T-helper 2 cell treated with Interferon-gamma antibody and Interleukin-4, amounts not matched to agents 5 μg/mL and 100 μg/mL, for 36 hours (primary cell): ENCODE measurements around the gene ALS2.
"Not testable (repeated sequence)": the region's sequence is repeated elsewhere in the genome, so short reads cannot be mapped to it uniquely, and the experiment has no call there.

Source experiments
- DNase-seq: peaks from one replicate; pipeline ENCODE4 v3.0.0; 2021; ENCODE audit warnings: low spot score
- H3K27ac Mint-ChIP-seq: one replicate; pipeline ENCODE4 v1.8.0; 2021; ENCODE audit warnings: mild to moderate bottlenecking, mixed read lengths
- H3K27me3 Mint-ChIP-seq: one replicate; pipeline ENCODE4 v1.8.0; 2021; ENCODE audit warnings: low read depth, mixed read lengths
- H3K36me3 Mint-ChIP-seq: one replicate; pipeline ENCODE4 v1.8.0; 2021; ENCODE audit warnings: low read depth, mixed read lengths
- H3K4me1 Mint-ChIP-seq: one replicate; pipeline ENCODE4 v1.8.0; 2021; ENCODE audit warnings: low read depth, mixed read lengths
- H3K4me3 Mint-ChIP-seq: one replicate; pipeline ENCODE4 v1.8.0; 2022; ENCODE audit warnings: mild to moderate bottlenecking, moderate library complexity, mixed read lengths
- H3K9me3 Mint-ChIP-seq: one replicate; pipeline ENCODE4 v1.8.0; 2021; ENCODE audit warnings: mixed read lengths

ALS2 gene

DNA sequence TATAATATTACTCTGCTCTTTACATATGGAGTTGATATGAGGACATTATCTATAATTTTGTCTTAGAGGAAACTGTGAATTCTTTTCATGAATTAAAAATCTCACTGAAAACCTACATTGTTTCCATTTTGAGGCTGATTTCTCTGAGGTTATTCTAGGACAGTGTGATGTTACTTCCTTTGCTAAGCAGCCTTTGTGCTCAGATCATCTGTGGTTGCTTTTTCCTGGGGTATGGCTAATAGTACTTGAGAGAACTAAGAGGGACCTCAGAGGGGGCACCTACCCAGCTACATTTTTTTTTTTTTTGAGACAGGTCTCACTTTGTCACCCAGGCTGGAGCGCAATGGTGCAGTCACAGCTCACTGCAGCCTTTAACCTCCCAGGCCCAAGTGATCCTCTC lies 73.6 kb downstream of the ALS2 start:
- Mint-ChIP-seq H3K27ac (no peak overlapping the region), H3K27me3 (no peaks in the 10 kb centered on the region), H3K4me1 (no peaks in the 10 kb centered on the region), H3K9me3 (no peaks in the 10 kb centered on the region), H3K36me3 (peaks cover 3% of the 10 kb centered on the region), H3K4me3 (no peak overlapping the region)
- DNase-seq, result no peak

DNA sequence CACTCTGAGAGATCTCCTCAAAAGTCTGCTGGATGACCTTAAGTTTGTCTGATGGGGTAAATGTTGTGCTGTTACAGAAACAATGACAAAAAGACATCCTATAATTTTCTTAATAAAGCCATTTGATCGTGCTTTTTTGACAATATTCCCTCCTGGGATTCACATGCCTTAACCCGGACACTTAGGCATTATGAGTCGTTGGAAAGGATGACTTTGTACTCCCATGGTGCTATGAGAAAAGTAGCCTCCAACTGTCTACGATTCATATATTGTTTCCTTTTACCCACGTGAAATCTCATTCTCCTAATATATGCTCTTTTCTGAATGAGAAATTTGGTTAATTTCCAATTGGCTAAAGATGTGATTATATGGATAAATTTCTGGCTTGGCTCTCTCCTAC lies 76.2 kb downstream of the ALS2 start:
- Mint-ChIP-seq H3K4me1 (no peaks in the 10 kb centered on the region), H3K27me3 (no peaks in the 10 kb centered on the region), H3K36me3 (peaks cover 3% of the 10 kb centered on the region), H3K27ac (no peak overlapping the region), H3K9me3 (no peaks in the 10 kb centered on the region), H3K4me3 (no peak overlapping the region)
- no peak for DNase-seq

DNA sequence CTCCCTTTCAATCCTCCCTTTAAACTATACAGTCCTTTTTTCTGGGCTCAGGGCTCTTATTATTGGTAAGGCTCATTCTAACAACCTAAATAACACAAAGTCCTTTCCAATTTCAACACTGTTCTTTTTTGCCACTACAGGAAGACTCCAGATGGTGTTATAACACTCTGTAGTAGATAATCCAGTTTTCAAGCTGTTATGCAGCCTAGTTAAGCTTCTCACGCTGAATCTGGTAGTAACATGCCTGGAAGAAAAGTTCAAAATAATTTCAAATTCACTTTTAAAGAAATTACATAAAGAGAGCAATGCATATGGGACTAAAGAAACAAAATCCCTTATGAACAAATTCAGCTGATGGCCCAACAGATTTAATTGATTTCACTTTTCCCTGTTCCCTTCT lies 79.1 kb downstream of the ALS2 start:
- Mint-ChIP-seq H3K4me3 (no peak overlapping the region), H3K4me1 (peaks cover 2% of the 10 kb centered on the region), H3K27ac (no peak overlapping the region), H3K9me3 (no peaks in the 10 kb centered on the region), H3K27me3 (no peaks in the 10 kb centered on the region), H3K36me3 (peaks cover 3% of the 10 kb centered on the region)
- no peak for DNase-seq

DNA sequence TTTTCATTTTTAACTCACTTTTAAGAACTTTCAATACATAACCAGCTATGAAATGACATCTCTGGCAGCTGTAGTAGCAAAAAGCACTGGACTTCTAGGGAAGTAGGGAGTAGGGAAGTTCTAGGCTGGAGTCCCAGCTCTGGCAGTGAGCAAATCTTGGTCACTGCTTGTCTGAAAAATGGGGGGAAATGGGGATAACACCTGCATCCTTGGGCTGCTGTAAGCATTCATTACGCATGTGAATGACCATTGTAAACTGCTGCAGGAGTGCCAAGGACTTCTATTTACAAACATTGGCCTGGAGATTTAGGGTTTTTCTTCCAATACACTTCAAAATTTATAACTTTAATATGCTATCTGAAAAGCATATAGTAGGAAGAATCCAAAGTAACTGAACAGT lies 81.3 kb downstream of the ALS2 start:
- no peak for DNase-seq
- peaks cover 3% of the 10 kb centered on the region for H3K36me3 Mint-ChIP-seq
- H3K27ac Mint-ChIP-seq, result no peak overlapping the region
- H3K4me1 Mint-ChIP-seq, result peaks cover 2% of the 10 kb centered on the region
- no peaks in the 10 kb centered on the region for H3K27me3 Mint-ChIP-seq
- H3K9me3 Mint-ChIP-seq, result no peaks in the 10 kb centered on the region
- H3K4me3 Mint-ChIP-seq, result no peak overlapping the region

DNA sequence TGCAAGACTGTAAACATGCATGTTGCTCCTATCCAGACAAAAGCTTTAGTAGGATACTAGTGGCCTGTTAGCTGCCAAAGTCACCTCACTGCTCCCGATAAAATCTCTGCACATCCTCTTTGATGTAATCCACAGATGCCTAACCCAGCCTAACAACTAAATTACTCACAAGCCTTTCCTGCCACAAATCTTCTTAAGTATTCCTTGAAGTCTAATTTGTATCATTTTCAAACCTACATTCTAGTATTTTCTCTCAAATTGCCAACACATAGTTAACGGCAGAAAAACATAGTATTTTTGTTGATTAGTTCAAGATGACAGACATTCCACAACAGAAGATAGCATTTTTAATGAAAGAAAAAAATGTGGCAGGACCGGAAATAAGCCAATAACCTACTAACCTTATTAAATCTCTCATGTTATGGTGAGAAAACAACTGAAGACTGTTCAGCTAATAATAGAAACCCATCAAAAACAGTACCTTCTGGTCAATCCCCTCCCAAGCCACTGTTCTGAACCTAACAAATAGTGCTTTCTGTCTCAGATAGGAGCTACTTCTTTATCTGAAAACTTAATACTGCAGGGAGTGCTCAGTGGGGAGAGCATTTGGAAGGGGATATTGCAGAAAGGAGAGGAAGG lies 82.0 kb downstream of the ALS2 start, which contains the start of gene MPP4:
Gene MPP4 (minus strand): TSS at position 57 of the 639 bp plus-strand sequence. CDS start 4,690 bp downstream, outside the sequence.
- Mint-ChIP-seq H3K27ac (no peak within 1 kb of the TSS), H3K36me3 (peaks cover 3% of the 10 kb centered on the region), H3K4me3 (no peak within 1 kb of the TSS), H3K4me1 (peaks cover 2% of the 10 kb centered on the region), H3K27me3 (no peaks in the 10 kb centered on the region), H3K9me3 (no peaks in the 10 kb centered on the region)
- no peak for DNase-seq

DNA sequence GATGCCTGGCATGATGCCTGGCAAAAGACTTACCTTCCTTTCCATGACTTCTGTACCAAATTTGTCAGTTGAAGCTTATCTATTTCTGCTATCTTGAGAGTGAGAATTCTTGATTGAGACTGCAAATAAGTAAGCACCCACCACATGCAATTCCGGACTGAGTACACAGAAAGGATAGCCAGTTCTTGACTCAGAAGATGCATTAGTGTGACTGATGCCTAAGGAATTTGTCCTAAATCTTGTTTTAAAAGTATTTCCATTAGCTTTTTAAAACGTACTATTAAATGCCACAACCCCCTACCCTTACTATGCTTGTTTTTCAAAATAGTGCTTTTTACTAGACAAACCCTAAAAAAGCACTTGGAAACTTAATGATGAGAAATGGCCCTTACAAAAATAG lies 82.8 kb downstream of the ALS2 start:
- H3K4me3 Mint-ChIP-seq, result no peak overlapping the region
- no peak for DNase-seq
- no peaks in the 10 kb centered on the region for H3K27me3 Mint-ChIP-seq
- peaks cover 2% of the 10 kb centered on the region for H3K4me1 Mint-ChIP-seq
- no peak overlapping the region for H3K27ac Mint-ChIP-seq
- H3K9me3 Mint-ChIP-seq, result no peaks in the 10 kb centered on the region
- H3K36me3 Mint-ChIP-seq, result peaks cover 2% of the 10 kb centered on the region

DNA sequence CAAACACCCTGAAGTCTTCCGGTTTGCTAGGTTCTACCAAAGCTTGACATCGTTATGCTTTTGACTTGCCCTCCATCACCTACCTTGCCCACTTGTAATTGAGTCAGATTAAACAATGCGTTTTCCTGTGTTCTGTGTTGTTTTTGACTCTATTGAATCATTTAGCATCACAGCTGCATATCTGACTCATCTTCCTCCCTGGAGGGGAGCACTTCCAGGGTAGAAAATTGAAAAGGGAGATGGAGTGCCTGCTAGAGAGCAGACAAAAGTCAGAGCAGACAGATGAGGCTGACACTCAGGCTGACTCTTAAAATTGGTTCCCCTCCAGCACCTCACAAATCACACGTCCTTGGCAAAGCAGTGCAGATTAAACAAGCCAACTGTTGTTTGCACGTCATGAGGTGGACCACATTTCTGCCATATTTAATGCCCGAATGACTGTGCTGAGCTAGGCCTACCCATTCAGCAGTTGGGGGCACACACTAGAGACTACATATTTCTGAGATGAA lies 84.5 kb downstream of the ALS2 start:
- Mint-ChIP-seq H3K36me3 (peaks cover 2% of the 10 kb centered on the region), H3K4me3 (no peak overlapping the region), H3K27me3 (no peaks in the 10 kb centered on the region), H3K4me1 (peaks cover 2% of the 10 kb centered on the region), H3K9me3 (no peaks in the 10 kb centered on the region), H3K27ac (no peak overlapping the region)
- no peak for DNase-seq

DNA sequence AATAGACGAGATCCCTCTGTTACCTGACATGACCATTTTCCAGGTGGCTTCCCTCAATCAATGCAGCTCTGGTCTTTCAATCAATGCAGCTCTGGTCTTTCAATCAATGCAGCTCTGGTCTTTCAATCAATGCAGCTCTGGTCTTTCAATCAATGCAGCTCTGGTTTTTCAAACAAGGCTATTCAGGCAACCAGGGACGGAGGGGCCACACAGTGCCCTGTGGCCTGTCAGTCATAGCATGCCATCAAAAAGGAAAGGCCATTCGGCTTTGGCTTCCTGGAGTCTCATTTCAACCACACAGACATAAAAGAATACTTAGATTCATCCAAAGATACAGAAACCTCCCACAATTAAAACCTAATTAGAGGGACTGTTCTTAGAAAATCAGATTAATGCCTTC lies 95.6 kb downstream of the ALS2 start:
- Mint-ChIP-seq H3K36me3 (no peaks in the 10 kb centered on the region), H3K4me3 (no peak overlapping the region), H3K9me3 (no peaks in the 10 kb centered on the region), H3K27me3 (peaks cover 25% of the 10 kb centered on the region), H3K4me1 (no peaks in the 10 kb centered on the region), H3K27ac (no peak overlapping the region)
- no peak for DNase-seq

DNA sequence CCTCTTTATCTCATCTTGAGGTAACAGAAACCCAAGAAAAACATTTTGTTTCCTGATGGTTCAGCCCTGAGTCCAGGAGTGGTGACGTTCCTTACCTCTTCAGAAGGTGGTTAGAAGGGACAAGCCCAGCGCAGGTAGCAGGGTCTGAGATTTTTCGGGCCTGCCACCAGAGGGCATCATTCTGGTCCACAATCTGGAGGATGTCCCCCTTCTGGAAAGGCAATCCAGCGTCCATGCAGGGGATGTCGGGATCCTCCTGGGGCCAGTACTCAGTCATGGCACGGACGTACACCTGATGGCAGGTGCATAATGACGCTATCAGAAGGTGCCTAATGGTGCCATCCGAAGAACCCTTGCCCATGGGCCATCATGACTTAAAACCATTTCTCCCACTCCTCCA lies 100.0 kb downstream of the ALS2 start:
- no peaks in the 10 kb centered on the region for H3K4me1 Mint-ChIP-seq
- H3K4me3 Mint-ChIP-seq, result no peak overlapping the region
- peaks cover 14% of the 10 kb centered on the region for H3K27me3 Mint-ChIP-seq
- H3K27ac Mint-ChIP-seq, result no peak overlapping the region
- H3K36me3 Mint-ChIP-seq, result no peaks in the 10 kb centered on the region
- no peaks in the 10 kb centered on the region for H3K9me3 Mint-ChIP-seq
- DNase-seq, result no peak

DNA sequence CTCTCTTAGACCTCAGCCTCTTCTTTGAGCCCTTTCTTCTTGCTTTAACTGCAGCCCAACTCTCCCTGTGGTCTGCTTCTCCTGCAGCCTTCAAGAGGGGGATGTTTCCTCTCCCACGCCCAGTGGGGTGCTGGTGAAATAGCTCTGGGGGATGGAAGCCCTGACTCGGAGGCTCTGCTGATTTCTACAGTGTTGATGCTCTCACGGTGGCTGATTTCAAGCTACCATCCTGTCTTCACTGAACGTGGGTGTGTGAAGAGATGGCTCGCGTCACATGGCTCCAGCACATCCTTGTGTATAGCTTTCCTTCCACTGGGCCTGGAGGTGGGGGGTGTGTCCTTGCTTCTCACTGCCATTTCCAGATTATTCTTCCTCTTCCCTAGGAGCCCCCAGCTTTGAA lies 102.3 kb downstream of the ALS2 start:
- Mint-ChIP-seq H3K27me3 (peaks cover 13% of the 10 kb centered on the region), H3K4me1 (no peaks in the 10 kb centered on the region), H3K4me3 (no peak overlapping the region), H3K9me3 (no peaks in the 10 kb centered on the region), H3K36me3 (no peaks in the 10 kb centered on the region), H3K27ac (no peak overlapping the region)
- no peak for DNase-seq

DNA sequence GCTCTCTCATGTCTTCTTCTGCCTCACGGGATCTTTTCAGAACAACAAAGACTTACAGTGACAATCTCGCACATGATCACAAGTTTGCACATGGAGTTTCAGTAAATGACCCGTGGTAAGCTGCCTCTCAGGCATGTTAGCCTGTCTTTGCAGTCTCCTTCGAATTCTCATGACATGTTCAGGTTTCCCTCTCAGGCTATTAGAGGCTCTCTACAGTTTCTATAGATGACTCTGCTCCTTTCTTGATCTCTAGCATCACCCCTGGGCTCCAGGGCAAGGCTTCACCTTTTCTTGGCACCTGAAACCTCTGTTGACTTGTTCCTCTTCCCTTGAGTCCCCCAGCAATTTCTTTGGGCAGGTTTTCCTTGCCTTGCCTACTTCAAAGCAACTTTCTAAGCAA lies 105.3 kb downstream of the ALS2 start:
- Mint-ChIP-seq H3K4me3 (no peak overlapping the region), H3K4me1 (no peaks in the 10 kb centered on the region), H3K27me3 (peaks cover 9% of the 10 kb centered on the region), H3K27ac (no peak overlapping the region), H3K9me3 (no peaks in the 10 kb centered on the region), H3K36me3 (no peaks in the 10 kb centered on the region)
- no peak for DNase-seq

DNA sequence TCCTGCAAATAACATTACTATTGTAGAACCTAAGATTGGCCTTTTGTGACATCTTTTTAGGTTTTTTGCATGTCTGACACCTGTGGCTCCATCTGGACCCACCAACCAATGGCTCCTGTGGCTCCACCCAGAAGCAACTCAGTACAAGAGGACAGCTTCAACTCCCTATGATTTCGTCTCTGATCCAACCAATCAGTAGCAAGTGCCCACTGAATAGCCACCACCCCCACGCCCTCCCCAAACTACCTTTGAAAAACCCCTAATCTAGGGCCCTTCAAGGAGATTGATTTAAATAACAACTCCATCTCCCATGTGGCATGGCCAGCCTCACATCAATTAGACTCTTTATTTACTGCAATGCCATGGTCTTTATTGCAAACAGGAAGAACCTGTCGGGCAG lies 105.9 kb downstream of the ALS2 start:
- Mint-ChIP-seq H3K27me3 (peaks cover 12% of the 10 kb centered on the region), H3K4me1 (no peaks in the 10 kb centered on the region), H3K27ac (no peak overlapping the region), H3K4me3 (no peak overlapping the region), H3K9me3 (no peaks in the 10 kb centered on the region), H3K36me3 (no peaks in the 10 kb centered on the region)
- no peak for DNase-seq

DNA sequence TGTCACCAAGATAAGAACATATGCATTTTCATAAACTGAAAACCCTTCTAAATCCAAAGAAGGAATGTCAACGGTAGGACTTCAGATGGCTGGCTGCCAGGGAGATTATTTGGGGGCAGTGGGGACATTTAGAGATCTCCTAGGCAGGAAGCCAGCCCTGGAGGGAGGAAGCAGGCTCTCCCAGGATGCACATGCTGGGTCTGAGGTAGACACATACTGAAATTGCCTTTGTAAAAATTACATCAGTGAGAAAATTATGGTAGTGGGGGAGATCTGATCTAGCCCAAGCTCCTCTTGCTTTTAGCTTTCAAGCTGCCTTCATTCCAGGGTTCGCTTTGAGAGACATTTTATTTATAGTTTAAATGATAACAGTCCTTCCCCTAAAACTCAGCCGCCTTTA lies 106.4 kb downstream of the ALS2 start:
- DNase-seq, result no peak
- no peak overlapping the region for H3K27ac Mint-ChIP-seq
- H3K4me3 Mint-ChIP-seq, result no peak overlapping the region
- H3K4me1 Mint-ChIP-seq, result no peaks in the 10 kb centered on the region
- H3K36me3 Mint-ChIP-seq, result no peaks in the 10 kb centered on the region
- no peaks in the 10 kb centered on the region for H3K9me3 Mint-ChIP-seq
- peaks cover 13% of the 10 kb centered on the region for H3K27me3 Mint-ChIP-seq

DNA sequence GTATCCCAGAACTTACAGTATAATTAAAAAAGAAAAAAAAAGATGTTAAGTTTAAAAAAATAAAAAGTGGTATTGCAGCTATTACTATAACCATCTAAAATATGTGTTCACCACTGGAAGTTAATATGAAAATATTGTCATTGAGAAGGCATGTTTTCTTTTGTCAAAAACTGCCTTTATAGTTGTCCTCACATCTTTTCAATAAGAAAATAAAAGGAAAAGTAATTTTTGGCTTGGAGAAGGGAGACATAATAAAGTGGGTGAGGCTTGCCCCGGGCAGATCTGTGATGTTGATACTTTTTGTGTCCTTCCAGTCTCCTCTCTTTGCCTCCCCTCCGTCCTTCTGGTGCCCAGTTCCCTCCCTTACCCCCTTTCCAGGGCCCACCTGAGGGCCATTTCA lies 107.2 kb downstream of the ALS2 start:
- DNase-seq, result no peak
- Mint-ChIP-seq H3K36me3 (no peaks in the 10 kb centered on the region), H3K4me3 (no peak overlapping the region), H3K27me3 (peaks cover 13% of the 10 kb centered on the region), H3K9me3 (no peaks in the 10 kb centered on the region), H3K4me1 (no peaks in the 10 kb centered on the region), H3K27ac (no peak overlapping the region)

DNA sequence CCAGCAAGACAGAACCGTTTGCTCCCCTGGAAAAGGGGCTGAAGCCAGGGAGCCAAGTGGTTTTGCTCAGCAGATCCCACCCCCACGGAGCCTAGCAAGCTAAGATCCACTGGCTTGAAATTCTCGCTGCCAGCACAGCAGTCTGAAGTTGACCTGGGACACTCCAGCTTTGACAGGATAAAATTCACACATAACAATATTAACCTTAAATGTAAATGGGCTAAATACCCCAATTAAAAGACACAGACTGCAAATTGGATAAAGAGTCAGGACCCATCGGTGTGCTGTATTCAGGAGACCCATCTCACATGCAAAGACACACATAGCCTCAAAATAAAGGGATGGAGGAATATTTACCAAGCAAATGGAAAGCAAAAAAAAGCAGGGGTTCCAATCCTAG lies 109.5 kb downstream of the ALS2 start:
- H3K4me1 Mint-ChIP-seq, H3K27ac Mint-ChIP-seq, H3K9me3 Mint-ChIP-seq, H3K36me3 Mint-ChIP-seq, H3K4me3 Mint-ChIP-seq, DNase-seq: not testable (repeated sequence)
- peaks cover 13% of the 10 kb centered on the region for H3K27me3 Mint-ChIP-seq
